IPS DF 4.7 (cell line): ENCODE data around the gene MSL3.

ENCODE experiments used
- DNase-seq: peaks from one replicate; pipeline ENCODE4 v3.0.0-alpha.2; 2013; ENCODE audit warnings: low spot score; ENCODE audit errors: extremely low read depth

Gene MSL3, protein sequence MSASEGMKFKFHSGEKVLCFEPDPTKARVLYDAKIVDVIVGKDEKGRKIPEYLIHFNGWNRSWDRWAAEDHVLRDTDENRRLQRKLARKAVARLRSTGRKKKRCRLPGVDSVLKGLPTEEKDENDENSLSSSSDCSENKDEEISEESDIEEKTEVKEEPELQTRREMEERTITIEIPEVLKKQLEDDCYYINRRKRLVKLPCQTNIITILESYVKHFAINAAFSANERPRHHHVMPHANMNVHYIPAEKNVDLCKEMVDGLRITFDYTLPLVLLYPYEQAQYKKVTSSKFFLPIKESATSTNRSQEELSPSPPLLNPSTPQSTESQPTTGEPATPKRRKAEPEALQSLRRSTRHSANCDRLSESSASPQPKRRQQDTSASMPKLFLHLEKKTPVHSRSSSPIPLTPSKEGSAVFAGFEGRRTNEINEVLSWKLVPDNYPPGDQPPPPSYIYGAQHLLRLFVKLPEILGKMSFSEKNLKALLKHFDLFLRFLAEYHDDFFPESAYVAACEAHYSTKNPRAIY

DNA sequence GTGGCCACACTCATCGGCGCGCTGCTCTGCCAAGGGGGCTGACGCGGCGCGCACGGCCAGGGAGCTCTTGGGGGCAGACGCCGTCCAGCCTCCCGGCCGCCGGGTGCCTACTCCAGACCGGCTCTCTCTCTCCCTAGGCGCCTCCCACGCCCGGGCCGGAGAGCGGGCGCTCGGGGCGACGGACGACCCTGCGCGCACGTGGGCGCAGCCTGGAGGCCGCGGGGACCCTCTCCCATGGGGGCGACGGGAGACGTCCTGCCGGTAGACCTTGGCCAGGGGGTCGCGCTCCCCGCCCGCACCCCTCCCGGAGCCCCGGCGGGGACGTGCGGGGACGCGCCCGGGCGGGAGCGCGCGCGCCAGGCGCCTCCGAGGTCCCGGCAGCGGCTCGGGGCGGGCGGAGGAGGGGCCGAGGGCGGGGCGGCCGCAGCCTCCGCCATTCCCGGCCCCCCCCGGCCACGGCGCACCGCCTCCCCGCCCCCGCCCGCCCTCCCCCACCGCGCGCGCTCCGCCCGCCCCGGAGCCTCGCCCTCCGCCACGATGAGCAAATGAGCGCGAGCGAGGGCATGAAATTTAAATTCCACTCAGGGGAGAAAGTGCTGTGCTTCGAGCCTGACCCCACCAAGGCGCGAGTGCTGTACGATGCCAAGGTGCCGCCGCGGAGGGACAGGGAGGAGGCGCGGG is at the start of gene MSL3:
Gene MSL3, plus strand, starts transcription at position 519 of the 681 bp plus-strand sequence. Its CDS starts 27 bp downstream, at position 546.
- no peak for DNase-seq

DNA sequence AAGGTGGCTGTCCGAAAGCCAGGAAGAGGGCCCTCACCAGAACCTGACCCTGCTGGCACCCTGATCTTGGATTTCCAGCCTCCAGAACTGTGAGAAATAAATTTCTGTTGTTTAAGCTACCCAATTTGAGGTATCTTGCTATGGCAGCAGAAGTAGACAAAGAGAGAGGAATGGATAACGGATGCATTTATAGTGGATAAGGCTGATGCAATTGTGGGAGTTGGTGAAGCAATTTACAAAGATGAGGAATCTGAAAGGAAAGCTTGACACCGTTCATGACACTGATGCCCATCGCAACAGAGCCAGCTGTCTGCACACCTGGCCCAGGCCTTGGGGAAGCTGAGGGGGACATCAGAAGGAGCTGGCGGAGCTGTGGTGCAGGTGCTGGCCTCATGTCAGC is 35.7 kb upstream of the MSL3 start:
- DNase-seq, result no peak

DNA sequence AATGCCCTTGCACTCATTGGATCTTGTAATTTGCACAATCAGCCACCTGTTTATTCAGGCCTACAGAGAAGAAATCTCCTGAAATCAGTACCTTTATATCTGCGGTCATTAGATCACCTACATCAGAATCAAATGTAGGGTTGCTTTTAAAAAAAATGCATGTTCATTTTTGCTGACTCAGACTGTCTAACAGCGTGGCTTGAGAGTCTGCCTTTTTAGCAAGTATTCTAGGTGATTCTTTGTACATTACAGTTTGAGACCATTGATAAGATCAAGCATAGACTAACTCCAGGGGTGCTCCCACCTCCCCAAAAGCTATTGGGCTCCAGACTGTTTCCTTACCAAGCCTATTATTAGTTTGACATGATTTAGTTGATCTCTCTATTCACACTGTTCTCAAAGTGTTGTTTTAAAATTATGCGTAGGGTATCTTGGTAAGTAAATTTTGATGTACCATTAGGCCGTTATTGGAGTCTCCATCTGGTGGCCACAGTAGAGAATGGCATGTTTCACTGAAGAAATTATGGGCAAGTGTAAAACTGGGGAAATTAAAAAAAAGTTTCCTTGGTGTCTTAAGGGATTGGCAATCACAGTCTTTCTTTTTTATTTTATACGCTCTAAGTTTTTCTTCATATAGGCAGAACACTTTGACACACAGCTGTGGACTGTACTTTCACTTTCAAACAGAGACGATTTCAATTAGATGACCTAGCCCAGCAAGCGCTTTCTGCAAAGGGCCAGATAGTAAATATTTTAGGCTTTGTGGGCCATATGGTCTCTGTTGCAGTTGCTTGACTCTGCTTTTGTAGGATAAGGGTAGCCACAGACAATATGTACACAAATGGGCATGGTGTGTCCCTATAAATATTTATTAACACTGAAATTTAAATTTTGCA is 33.7 kb upstream of the MSL3 start:
- no peak for DNase-seq

DNA sequence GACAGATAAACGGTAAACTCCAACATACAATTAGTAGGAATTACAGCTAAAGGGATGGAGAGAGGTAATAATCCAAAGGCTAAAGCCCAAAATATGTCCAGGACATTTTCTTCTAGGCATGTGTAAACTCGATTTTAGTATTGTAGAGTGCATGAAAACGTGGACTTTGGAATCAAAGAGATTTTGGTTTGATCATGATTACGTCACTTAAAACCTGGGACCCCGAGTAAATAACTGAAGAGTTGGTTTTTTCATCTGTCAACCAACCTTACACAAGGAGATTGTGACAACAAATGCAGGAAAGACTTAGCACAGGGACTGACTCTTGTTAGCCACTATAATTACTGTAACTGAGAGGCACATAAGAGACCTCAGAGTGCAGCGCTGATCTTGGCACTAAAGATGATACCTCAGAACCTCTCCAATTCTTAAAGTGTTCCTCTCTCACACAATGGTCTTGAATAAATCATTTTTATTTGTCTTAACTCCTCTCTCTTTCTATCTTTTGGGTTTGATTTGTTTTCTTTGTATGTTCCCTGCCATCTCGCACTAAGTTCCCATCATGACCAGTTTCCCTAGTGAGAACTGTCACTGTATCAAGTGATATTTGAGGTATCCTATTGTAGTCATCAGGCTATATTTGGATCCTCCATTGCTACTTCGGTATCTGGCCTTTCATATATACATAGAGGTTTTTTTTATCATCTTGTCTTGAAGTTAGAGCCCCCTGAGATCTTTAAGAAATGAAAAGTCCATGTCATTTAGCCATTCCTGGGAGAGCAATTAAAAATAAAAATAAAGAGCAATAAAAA is 32.2 kb upstream of the MSL3 start:
- DNase-seq, result no peak

DNA sequence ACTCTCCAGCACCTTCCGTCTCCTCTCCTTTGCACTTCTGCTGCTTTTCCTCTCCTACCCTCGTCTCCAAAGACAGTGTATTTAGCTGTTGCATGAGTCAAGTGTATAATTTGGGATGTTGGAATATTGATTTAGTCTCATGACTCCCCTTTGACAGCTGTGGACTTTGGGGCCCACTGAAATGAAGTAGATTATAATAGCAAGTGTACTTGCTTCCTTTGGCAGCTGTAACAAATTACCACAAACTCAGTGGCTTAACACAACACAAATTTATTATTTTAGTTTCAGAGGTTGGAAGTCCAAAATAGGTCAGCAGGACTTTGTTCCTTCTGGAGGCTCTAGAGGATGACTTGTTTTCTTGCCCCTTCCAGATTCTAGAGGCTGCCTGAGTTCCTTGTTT is 29.5 kb upstream of the MSL3 start:
- DNase-seq, result no peak

DNA sequence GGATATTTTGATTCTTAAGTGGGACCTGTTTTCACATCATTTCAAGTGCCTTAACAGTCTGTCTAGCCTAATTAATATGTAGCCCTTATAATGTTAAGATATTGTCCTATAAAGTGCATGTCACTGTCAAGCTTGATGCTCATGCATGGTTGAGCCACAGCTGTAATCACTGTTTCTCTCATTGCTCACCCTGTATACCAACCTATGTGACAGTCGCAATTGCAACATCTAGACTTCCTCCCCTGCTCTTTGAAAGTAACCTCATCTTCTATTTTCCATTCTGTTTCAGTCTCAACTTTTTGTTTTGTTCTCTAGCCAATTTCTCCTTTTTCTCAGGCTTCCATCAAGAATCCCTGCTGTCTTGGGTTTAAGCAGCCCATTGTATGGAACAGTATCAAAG is 24.4 kb upstream of the MSL3 start:
- DNase-seq, result no peak

DNA sequence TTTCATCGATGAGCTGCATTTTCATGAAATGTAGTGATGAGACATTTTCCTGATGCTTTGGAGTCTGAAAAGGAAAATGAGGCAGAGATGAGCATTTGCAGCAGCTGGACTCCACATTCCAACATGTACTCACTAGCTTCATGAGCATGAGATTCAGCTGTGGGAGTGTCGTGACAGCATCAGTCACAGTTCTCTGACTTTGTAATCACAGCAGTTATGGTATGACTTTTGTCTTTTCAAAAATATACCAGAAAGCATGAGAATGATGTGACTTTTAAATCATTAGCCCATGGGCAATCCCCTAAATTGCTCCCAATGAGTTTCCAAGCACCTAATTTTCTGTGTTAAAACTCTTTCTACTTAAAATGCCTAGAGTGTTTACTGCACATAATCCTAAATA is 18.3 kb upstream of the MSL3 start:
- no peak for DNase-seq

DNA sequence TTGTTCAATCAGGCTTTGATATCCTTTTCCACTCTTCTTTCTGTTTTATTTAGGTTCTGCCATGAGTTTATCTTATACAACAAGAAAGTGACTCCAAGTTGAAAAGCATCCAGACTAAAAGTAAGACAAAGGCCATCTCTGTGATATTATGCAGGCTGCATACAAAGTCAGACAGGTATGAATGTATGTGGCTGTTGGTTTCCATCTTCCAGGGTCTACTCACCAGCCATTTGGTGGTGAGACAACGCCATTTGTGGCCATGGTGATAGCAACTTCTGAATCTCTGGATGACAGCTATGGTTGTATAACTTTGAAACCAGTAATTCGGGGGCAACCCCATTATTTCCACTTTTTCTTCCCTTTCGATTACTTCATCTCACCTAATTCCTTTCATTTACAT is 17.2 kb upstream of the MSL3 start:
- no peak for DNase-seq

DNA sequence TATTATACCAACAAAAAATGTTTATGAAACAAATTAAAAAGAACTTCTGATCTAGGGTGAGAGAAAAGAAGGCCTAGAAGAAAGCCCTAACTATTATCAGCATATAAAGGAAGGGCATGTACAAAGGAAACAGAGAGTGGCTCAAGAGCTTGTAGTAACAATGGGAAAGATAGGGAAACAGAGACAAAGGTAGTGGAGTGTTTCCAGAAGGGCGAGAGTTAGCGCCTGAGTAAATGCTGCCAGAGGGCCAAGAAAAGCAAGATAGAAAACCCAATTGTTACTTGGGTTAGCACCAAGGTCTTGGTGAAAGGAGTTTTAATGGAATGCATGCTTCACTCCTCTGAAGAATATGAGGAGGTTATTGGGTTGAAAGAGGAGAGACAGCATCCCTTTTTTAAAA is 16.5 kb upstream of the MSL3 start:
- no peak for DNase-seq

DNA sequence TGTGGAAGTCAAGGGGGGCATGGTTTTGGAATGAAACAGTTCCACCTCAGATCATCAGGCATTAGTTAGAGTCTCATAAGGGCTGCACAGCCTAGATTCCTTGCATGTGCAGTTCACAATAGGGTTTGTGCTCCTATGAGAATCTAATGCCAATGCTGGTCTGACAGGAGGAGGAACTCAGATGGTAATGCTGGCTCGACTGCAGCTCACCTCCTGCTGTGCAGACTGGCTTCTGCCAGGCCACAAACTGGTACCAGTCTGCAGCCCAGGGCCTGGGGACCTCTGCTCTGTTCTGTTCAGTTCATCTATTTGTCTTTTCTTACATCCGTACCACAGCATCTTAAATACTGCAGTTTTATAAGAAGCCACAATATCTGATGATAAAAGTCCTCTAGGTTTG is 12.2 kb upstream of the MSL3 start:
- no peak for DNase-seq

DNA sequence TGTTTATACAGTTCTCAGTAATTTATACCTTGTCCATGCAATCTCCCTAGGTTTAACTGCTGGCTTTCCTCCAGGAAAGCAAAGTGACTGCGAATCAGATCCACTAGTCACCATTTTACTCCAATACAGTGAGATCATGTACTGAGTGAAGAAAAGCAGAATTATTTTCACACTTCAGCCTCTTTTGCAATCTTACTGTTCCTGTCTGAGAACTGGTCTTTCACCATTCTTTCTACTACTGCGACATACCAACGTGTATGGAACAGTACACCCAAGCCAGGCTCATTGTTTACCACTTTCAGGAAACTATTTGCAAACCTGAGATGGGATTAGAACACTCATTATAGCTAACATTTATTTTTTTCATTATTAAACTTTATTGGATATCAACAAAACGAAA is 8.0 kb upstream of the MSL3 start:
- DNase-seq, result no peak

DNA sequence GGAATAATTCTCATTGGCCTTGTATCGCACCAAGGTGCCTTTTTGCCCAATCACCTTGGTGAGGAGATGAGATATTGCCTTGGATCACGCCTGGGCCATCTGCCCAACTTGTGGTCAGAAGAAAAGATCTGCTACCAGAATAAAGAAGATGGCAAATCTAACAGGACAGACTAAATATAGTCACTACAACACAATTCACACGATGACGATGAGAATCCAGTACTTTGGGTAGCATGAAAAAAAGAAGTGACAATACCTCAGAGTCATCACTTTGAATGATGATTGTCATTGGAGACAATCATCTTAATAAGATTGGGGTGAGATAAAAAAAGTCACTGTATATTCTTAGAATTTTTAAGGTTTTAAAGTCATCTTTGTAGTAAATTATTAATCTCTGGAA is 7.3 kb upstream of the MSL3 start:
- no peak for DNase-seq

DNA sequence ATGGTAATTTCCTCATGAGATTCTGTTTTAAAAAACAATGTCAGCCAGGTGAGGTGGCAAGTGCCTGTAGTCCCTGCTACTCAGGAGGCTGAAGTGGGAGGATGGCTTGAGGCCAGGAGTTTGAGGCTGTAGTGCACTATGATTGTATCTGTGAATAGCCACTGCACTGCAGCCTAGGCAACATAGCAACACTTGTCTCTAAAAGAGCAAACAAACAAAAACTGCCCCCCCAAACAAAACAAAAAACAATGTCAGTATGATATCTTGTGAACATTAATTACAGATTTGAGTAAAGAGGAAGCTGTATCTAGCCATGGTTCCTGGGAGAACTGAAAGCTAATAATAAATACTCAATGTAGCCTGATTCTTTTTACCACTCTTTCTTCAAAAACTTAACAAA is 6.8 kb upstream of the MSL3 start:
- DNase-seq, result no peak

DNA sequence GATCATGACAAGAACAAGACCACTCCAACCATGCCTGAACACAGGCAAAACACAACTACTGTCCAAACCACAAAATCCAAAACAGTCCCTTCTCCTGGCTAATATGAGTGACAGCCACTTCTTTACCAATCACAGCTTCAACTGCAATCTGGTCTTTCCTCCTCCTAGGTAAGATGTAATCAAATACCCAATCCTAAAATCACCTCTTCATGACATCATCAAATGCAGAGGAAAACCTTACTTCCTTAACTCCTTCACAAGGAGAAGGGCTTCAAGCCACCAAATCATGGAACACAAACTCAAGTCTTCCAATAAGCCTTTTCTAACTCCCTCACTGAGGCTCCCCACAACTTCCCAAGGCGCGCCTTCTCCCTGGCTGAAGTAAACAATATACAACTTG is 4.4 kb upstream of the MSL3 start:
- no peak for DNase-seq

DNA sequence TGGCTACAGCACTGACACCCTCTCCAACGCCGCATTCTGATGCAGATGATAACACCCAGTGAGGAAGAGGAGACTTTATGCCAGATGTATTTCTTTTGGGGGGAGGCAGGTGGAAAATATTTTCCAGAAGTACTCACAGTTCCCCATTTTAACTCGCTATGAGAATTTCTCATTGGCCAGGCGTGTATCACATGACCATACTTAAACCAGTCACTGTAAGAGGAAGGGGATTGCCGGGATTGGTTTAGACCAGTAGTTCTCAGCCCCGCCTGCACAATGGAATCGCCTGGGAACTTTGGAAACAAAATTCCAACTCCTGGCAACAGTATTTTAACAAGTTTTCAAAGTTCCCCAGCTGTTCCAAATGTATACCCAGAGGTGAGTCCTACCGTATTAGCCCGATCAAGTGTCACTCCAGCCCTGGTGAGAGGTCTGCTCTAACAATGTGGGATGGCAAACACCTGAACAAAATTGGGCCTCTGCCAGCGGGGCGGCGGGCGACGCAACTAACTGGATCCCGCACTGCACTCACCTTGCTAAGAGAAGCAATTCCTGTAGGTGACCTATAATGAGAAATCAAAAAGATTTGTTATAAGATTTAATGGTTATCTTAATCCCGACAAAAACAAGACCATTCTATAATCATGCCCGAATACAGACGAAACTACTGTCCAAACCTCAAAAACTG is 2.9 kb upstream of the MSL3 start:
- no peak for DNase-seq

DNA sequence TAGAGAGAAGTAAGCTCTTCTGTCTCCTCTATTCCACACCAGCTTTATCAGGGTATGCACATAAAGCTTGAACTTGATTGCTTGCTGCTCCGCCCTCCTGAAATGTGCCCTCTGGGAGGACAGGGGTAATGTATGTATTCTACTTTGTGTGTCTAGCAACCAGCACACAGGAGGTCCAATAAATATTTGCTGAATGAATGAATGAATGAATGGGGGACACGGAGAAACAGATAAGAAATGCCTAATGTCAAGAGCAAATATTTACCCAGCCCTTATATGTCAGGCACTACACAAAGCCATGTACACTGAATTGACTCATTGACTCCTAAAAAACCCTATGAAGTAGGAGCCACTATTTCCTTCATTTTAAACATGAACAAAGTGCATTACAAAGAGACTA is 2.3 kb upstream of the MSL3 start:
- no peak for DNase-seq

DNA sequence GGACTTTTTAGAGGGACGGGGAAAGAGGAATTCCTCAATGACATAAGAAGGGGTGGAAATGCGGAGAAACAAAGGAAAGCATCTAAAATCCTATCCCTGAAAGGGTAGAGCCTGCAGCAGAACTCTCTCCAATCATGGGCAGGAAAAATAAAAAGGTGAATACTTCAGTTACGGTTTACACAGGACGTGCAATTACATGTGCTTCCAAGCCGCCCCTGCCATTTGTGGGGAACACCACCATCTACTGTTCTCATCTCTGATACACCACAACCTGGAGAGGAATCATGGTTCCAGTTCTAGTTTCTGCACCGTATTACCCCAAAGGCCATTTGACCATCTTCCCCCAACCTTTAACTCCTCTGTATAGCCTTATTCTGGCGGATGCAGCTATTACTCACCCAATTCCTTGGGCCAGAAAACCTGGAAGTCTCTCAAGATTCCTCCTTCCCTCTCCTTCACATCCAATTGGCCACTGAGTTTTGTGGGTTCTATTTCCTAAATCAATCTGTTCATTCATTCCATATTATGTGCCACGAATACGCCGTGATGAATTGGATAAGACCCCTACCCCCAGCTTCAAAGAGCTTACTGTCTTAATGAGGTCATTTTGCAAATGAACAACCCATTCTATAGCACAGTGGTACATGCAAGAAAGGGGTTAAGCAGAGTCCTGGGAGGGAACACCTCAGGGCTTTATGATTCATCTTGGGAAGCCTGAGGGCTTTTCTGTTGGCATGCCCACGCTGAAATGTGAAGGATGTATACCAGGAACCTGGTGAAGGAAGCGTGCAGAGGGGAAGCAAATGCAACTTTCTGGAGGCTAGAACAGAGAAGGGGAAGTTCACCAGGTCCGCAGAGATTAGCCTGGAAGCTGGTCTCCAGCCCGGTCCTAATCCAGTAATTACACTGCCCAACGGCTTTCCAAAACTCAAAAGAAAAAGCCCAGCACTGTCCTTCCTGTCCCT is 1.4 kb upstream of the MSL3 start:
- DNase-seq, result no peak

DNA sequence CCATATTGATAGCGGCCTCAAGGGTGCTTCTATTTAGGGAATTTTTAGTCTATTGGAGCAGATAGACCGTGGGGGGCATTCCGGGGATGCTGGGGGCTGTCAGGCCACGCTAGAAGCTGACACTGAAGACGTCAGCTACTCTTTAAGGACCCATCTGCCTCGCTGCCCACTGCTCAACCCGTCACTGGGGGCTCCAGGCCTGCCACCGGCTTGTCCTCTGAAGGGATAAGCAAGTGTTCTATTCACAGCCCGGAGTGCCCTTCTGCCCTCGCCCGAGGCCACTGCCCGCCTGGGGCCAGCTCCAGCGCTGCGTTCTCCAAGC is 679 bp upstream of the MSL3 start:
- no peak for DNase-seq

DNA sequence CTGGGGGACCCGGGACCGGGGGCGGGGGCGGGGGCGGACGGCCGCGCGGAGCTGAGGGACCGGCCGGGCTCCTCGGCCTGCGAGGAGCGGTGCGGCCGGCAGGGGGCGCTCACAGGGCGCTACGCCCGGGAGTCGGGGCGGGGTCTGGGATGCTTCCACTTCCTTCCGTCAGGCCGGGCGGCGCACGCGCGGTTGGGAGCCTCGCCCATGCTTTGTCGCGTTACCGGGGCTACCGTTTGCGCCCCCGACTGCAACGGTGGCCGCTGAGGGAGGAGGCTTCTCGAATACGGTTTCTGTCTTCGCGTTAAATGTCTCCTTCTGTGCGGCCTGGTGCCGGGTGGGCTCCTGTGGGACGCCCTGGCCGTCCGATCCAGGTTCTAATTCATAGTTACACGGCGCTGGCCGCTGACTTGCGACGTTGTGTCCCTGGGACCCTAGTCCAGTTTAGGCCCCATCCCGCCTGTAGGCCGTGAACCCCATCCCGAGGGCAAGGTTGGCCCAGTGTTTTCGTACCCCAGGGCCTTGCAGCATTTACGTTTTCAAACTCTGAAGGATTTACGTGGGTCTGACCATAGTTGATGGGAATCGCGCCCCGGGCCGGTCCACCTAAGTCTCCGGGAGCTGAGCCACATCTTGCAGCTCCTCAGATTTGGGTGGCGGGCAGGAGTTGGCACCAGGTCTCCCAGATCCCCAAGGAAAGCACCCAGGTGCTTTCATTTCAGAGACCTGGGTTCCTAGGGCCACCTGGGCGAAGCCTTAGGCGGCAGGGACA is 549 bp downstream of the MSL3 start:
- DNase-seq, result no peak
